H9 (cell line): ENCODE results near the gene ASB10. TPM values are rescaled to one million over a fixed set of nuclear protein-coding genes. Genes with fewer than 3 reads are reported as not detected.

ENCODE experiments used
- DNase-seq: peaks from one replicate; pipeline ENCODE4 v3.0.0-alpha.2; 2017
- H2AFZ ChIP-seq: one replicate; pipeline ENCODE4 v1.6.1; 2013; ENCODE audit warnings: mild to moderate bottlenecking, low read length, control low read depth, moderate library complexity
- H2AK5ac ChIP-seq: 2 replicates; pipeline ENCODE4 v1.6.1; 2013; ENCODE audit warnings: low read length, control low read depth, mixed read lengths; ENCODE audit not compliant: insufficient read length
- H2BK120ac ChIP-seq: one replicate; pipeline ENCODE4 v1.6.1; 2013; ENCODE audit warnings: low read depth, mild to moderate bottlenecking, low read length, control low read depth, inconsistent platforms; ENCODE audit not compliant: poor library complexity, severe bottlenecking
- H2BK12ac ChIP-seq: 2 replicates; pipeline ENCODE4 v1.6.1; 2013; ENCODE audit warnings: low read length, control low read depth, mixed read lengths, low read depth; ENCODE audit not compliant: insufficient read length
- H2BK15ac ChIP-seq: 2 replicates; pipeline ENCODE4 v1.6.1; 2013; ENCODE audit warnings: low read depth, low read length, control low read depth
- H2BK20ac ChIP-seq: one replicate; pipeline ENCODE4 v1.6.1; 2013; ENCODE audit warnings: low read depth, mild to moderate bottlenecking, low read length, control low read depth, inconsistent platforms; ENCODE audit not compliant: poor library complexity, severe bottlenecking
- H2BK5ac ChIP-seq: 2 replicates; pipeline ENCODE4 v1.6.1; 2013; ENCODE audit warnings: low read length, control low read depth, mixed read lengths; ENCODE audit not compliant: insufficient read length
- H3K14ac ChIP-seq: 2 replicates; pipeline ENCODE4 v1.6.1; 2013; ENCODE audit warnings: low read length, control low read depth; ENCODE audit not compliant: insufficient read depth
- H3K18ac ChIP-seq: 2 replicates; pipeline ENCODE4 v1.6.1; 2013; ENCODE audit warnings: low read depth, mild to moderate bottlenecking, mixed read lengths, low read length, control low read depth; ENCODE audit not compliant: insufficient read length
- H3K23ac ChIP-seq: 2 replicates; pipeline ENCODE4 v1.6.1; 2013; ENCODE audit warnings: low read length, control low read depth, mixed read lengths, low read depth; ENCODE audit not compliant: insufficient read length
- H3K23me2 ChIP-seq: 2 replicates; pipeline ENCODE4 v1.6.1; 2013; ENCODE audit warnings: low read depth, mild to moderate bottlenecking, mixed read lengths, low read length, control low read depth; ENCODE audit not compliant: insufficient read length, poor library complexity, severe bottlenecking
- H3K27ac ChIP-seq: 2 replicates; pipeline ENCODE4 v1.5.1; 2013; ENCODE audit warnings: low read length, control low read depth, mixed read lengths, low read depth; ENCODE audit not compliant: insufficient read length
- H3K27me3 ChIP-seq: 2 replicates; pipeline ENCODE4 v1.6.1; 2013; ENCODE audit warnings: low read length, control low read depth, inconsistent platforms; ENCODE audit not compliant: insufficient read depth
- H3K4ac ChIP-seq: 2 replicates; pipeline ENCODE4 v1.6.1; 2013; ENCODE audit warnings: low read depth, mild to moderate bottlenecking, control low read depth, inconsistent platforms, low read length, moderate library complexity
- H3K4me1 ChIP-seq: 2 replicates; pipeline ENCODE4 v1.6.1; 2013; ENCODE audit warnings: low read length, control low read depth, inconsistent platforms; ENCODE audit not compliant: insufficient read depth
- H3K4me2 ChIP-seq: 2 replicates; pipeline ENCODE4 v1.6.1; 2013; ENCODE audit warnings: low read length, control low read depth, mixed read lengths; ENCODE audit not compliant: insufficient read length, insufficient read depth
- H3K56ac ChIP-seq: 2 replicates; pipeline ENCODE4 v1.6.1; 2013; ENCODE audit warnings: low read depth, mild to moderate bottlenecking, mixed read lengths, low read length, control low read depth; ENCODE audit not compliant: insufficient read length
- H3K79me1 ChIP-seq: 2 replicates; pipeline ENCODE4 v1.6.1; 2013; ENCODE audit warnings: low read depth, mild to moderate bottlenecking, moderate library complexity, low read length, control low read depth, inconsistent platforms; ENCODE audit not compliant: insufficient read depth, poor library complexity, severe bottlenecking
- H3K79me2 ChIP-seq: 2 replicates; pipeline ENCODE4 v1.6.1; 2013; ENCODE audit warnings: low read length, control low read depth, inconsistent platforms; ENCODE audit not compliant: insufficient read depth
- H3K9ac ChIP-seq: 2 replicates; pipeline ENCODE4 v1.6.1; 2013; ENCODE audit warnings: low read length, control low read depth, mixed read lengths; ENCODE audit not compliant: insufficient read length; ENCODE audit errors: extremely low read depth
- H3K9me3 ChIP-seq: one replicate; pipeline ENCODE4 v1.6.1; 2013; ENCODE audit warnings: low read depth, low read length, inconsistent platforms; ENCODE audit not compliant: control insufficient read depth
- H3T11ph ChIP-seq: one replicate; pipeline ENCODE4 v1.6.1; 2013; ENCODE audit warnings: mild to moderate bottlenecking, low read length, control low read depth, inconsistent platforms
- H4K20me1 ChIP-seq: one replicate; pipeline ENCODE4 v1.6.1; 2013; ENCODE audit not compliant: control insufficient read depth, insufficient read length, insufficient read depth
- H4K5ac ChIP-seq: 2 replicates; pipeline ENCODE4 v1.6.1; 2013; ENCODE audit warnings: low read depth, mild to moderate bottlenecking, mixed read lengths, low read length, control low read depth; ENCODE audit not compliant: insufficient read length
- H4K8ac ChIP-seq: replicated peaks from 2 replicates; pipeline ENCODE4 v1.6.1; 2013; ENCODE audit warnings: low read length, control low read depth, mixed read lengths, low read depth; ENCODE audit not compliant: insufficient read length
- H4K91ac ChIP-seq: 2 replicates; pipeline ENCODE4 v1.6.1; 2013; ENCODE audit warnings: low read depth, mild to moderate bottlenecking, moderate library complexity, mixed read lengths, low read length, control low read depth; ENCODE audit not compliant: insufficient read length
- H3K27ac Mint-ChIP-seq, 3 experiments: 2 replicates in 2 of 3; 3 replicates in 1 of 3; pipeline ENCODE4 v1.8.0; 2020 to 2021; ENCODE audit warnings: mixed read lengths in 3 of 3, mild to moderate bottlenecking in 1 of 3, moderate library complexity in 1 of 3
- H3K27me3 Mint-ChIP-seq: 2 replicates; pipeline ENCODE4 v1.8.0; 2021; ENCODE audit warnings: low read depth, mild to moderate bottlenecking, moderate library complexity, mixed read lengths
- H3K36me3 Mint-ChIP-seq, 3 experiments: 2 replicates in 2 of 3; 3 replicates in 1 of 3; pipeline ENCODE4 v1.8.0; 2020 to 2021; ENCODE audit warnings: low read depth in 3 of 3, mixed read lengths in 3 of 3; ENCODE audit not compliant: insufficient read depth in 1 of 3
- H3K4me1 Mint-ChIP-seq, 2 experiments: 2 replicates each; pipeline ENCODE4 v1.8.0; 2020; ENCODE audit warnings: mixed read lengths in 2 of 2
- H3K4me3 Mint-ChIP-seq, 2 experiments: 2 replicates in 1 of 2; 3 replicates in 1 of 2; pipeline ENCODE4 v1.8.0; 2020 to 2021; ENCODE audit warnings: mild to moderate bottlenecking in 2 of 2, mixed read lengths in 2 of 2, moderate library complexity in 1 of 2
- H3K9me3 Mint-ChIP-seq, 2 experiments: 2 replicates in 1 of 2; 3 replicates in 1 of 2; pipeline ENCODE4 v1.8.0; 2020; ENCODE audit warnings: mild to moderate bottlenecking in 2 of 2, mixed read lengths in 2 of 2, moderate library complexity in 1 of 2
- CTCF ChIP-seq: fragments of 200-600 bp; sonication (generic); conservative IDR thresholded peaks from 3 replicates; pipeline ENCODE4 v1.8.0; 2021; ENCODE audit warnings: antibody characterized with exemption, mild to moderate bottlenecking
- WGBS: extraction: QIAGEN DNeasy Blood & Tissue Kit; methylation state at CpG from one replicate; pipeline ENCODE4 v1.1.7; 2013; ENCODE audit warnings: missing lambda C conversion rate, low lambda C conversion rate, mixed read lengths; ENCODE audit not compliant: insufficient read length; ENCODE audit errors: extremely low coverage; 5-methylcytosine and 5-hydroxymethylcytosine counted together
- total RNA-seq: library from RNA; stranded (reverse); gene quantifications from 2 replicates; pipeline ENCODE4 v1.2.1, GENCODE V29; 2021

The ASB10 gene
- total RNA-seq, 1 experiment from 2014 or later: not detected

DNA sequence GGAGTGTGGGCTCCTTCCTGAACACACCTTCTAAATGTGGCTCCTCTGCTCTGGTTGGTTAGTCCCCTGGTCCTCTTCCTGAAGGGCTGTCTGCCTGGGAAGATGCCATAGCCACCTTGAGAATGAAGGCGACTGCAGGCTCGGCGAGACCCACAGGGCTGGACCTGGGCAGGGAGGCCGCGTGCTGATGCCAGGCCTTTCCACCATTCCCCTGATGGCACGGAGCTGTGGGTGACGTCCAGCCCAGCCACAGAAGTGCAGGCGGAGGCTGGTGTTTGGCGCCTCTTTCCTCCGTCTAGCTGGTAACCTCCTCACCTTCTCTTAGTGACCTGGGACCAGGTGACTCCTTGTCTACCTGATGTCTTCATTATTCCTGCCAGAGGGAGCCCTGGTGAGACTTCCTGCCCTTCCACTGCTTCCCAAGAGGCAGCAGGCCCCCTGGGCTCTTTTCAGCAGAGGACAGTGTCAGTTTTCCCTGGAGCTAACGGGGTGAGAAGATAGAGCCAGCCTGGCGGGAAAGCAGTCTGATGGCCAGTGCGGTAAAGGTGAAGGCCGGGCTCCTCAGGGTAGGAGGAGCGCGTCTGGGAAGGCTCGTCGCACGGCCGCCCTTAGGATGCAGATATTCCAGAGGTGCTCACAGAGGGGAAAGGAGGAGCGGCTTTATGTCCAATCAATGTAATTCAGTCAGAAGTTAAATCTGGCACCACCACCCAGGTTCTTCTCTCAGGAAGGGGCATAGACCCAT, 54.4 kb downstream of the ASB10 start:
- H2BK15ac ChIP-seq: no peak overlapping the region
- H3K79me2 ChIP-seq: no peaks in the 10 kb centered on the region
- H3K56ac ChIP-seq: no peak overlapping the region
- no peak overlapping the region for H3K23ac ChIP-seq
- H3K23me2 ChIP-seq: no peaks in the 10 kb centered on the region
- H4K8ac ChIP-seq: no peak overlapping the region
- H2AFZ ChIP-seq: no peak overlapping the region
- WGBS: no CpG with 5 or more reads among the region's 21 CpGs
- H3K79me1 ChIP-seq: no peaks in the 10 kb centered on the region
- H3K9me3 ChIP-seq: no peaks in the 10 kb centered on the region
- H4K91ac ChIP-seq: no peak overlapping the region
- H3T11ph ChIP-seq: no peak overlapping the region
- Mint-ChIP-seq H3K4me3 (no peak overlapping the region), H3K27me3 (no peaks in the 10 kb centered on the region), H3K27ac (no peak overlapping the region; a peak in 1 of 7 replicates), H3K4me1 (peaks cover 6% of the 10 kb centered on the region in 2 experiments; a peak in 3 of 4 replicates), H3K9me3 (no peaks in the 10 kb centered on the region; a peak in 2 of 5 replicates), H3K36me3 (peaks cover 27 to 63% (median 28%) of the 10 kb centered on the region in 3 experiments)
- H4K5ac ChIP-seq: no peak overlapping the region
- H3K4ac ChIP-seq: no peak overlapping the region
- no peak overlapping the region for H3K14ac ChIP-seq
- H3K18ac ChIP-seq: no peak overlapping the region
- no peak overlapping the region for H2BK120ac ChIP-seq
- no peak overlapping the region for H2AK5ac ChIP-seq
- H2BK12ac ChIP-seq: no peak overlapping the region
- DNase-seq: no peak
- no peak overlapping the region for H2BK5ac ChIP-seq
- no peaks in the 10 kb centered on the region for H4K20me1 ChIP-seq
- no peak overlapping the region for H3K9ac ChIP-seq
- H2BK20ac ChIP-seq: no peak overlapping the region
- H3K4me1 ChIP-seq: no peaks in the 10 kb centered on the region
- no peak overlapping the region for H3K4me2 ChIP-seq
- no peak overlapping the region for H3K27ac ChIP-seq
- H3K27me3 ChIP-seq: no peaks in the 10 kb centered on the region
- TF ChIP-seq CTCF: no peak
